ENCODE measurements around the gene LYAR. TPM values are rescaled to one million over a fixed set of nuclear protein-coding genes. Genes with fewer than 3 reads are reported as not detected.

LYAR gene
- total and polyA plus RNA-seq, 4 donors: 3.9 to 5.0 (median 4.6) TPM

DNA sequence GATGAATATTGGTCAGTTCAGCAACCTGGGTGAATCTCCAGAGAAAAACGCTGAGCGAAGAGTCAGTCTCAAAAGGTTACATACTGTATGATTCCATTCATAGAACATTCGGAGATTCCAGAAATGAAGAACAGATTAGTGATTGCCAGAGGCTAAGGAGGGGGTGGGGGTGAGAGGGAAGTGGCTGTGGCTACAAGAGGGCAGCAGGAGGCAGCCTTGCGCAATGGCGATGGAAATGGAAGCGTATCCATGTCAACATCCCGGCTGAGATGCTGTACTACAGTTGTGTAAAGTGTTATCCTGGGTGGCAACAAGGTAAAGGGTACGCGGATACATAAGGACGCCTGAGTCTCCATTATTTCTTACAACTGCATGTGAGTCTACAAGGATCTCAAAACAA, 18.0 kb downstream of the LYAR start:
- peaks cover 3 to 43% (median 18%) of the 10 kb centered on the region in 4 donors for H3K36me3 ChIP-seq (ENCODE audit: control insufficient read depth in 4 of 4, insufficient read depth in 3 of 4, low read depth in 1 of 4, low read length in 3 of 4)
- 79% methylated on average over 10 of the region's 10 CpGs for WGBS

DNA sequence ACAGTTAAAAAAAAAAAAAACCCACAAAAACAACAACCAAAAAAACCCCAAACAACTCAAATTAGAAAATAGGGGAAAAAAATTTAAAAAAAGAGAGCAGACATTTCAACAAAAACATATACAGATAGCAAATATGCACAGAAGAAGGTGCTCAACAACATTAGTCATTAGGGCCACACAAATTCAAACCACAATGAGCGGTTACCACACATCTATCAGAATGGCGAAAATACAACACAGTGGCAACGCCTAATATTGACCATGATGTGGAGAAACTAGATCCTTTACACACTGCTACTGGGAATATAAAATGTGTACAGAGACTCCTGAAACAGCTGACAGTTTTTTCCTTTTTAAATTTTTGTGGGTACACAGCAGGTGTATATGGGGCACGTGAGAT, 19.4 kb downstream of the LYAR start:
- Histone ChIP-seq H3K27me3 (ENCODE audit: control insufficient read depth in 4 of 4, insufficient read depth in 4 of 4, low read length in 3 of 4) (no peaks in the 10 kb centered on the region), H3K4me1 (ENCODE audit: control insufficient read depth in 4 of 4, insufficient read depth in 4 of 4, low read length in 3 of 4) (no peaks in the 10 kb centered on the region), H3K36me3 (ENCODE audit: control insufficient read depth in 4 of 4, insufficient read depth in 3 of 4, low read depth in 1 of 4, low read length in 3 of 4) (peaks cover 3 to 45% (median 18%) of the 10 kb centered on the region in 4 donors), H3K4me3 (ENCODE audit: low read depth in 1 of 3, low read length in 3 of 3) (no peak overlapping the region), H3K9ac (ENCODE audit: low read depth in 1 of 2, low read length in 2 of 2) (no peak overlapping the region), H3K27ac (ENCODE audit: low read depth in 1 of 2, low read length in 2 of 2) (no peak overlapping the region), H3K9me3 (ENCODE audit: control insufficient read depth in 4 of 4, low read length in 3 of 4) (no peaks in the 10 kb centered on the region)
- no peak for DNase-seq (ENCODE audit: low spot score)
- 89% methylated on average over 4 of the region's 4 CpGs for WGBS
- TF ChIP-seq, protein P1, sequence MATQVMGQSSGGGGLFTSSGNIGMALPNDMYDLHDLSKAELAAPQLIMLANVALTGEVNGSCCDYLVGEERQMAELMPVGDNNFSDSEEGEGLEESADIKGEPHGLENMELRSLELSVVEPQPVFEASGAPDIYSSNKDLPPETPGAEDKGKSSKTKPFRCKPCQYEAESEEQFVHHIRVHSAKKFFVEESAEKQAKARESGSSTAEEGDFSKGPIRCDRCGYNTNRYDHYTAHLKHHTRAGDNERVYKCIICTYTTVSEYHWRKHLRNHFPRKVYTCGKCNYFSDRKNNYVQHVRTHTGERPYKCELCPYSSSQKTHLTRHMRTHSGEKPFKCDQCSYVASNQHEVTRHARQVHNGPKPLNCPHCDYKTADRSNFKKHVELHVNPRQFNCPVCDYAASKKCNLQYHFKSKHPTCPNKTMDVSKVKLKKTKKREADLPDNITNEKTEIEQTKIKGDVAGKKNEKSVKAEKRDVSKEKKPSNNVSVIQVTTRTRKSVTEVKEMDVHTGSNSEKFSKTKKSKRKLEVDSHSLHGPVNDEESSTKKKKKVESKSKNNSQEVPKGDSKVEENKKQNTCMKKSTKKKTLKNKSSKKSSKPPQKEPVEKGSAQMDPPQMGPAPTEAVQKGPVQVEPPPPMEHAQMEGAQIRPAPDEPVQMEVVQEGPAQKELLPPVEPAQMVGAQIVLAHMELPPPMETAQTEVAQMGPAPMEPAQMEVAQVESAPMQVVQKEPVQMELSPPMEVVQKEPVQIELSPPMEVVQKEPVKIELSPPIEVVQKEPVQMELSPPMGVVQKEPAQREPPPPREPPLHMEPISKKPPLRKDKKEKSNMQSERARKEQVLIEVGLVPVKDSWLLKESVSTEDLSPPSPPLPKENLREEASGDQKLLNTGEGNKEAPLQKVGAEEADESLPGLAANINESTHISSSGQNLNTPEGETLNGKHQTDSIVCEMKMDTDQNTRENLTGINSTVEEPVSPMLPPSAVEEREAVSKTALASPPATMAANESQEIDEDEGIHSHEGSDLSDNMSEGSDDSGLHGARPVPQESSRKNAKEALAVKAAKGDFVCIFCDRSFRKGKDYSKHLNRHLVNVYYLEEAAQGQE (IDR thresholded peaks at IDR 0.05): no peak
- TF ChIP-seq NR2F2 (IDR thresholded peaks at IDR 0.05): no peak

More for the DNA sequence above, 18.0 kb downstream of the LYAR start:
- Histone ChIP-seq H3K9me3 (ENCODE audit: control insufficient read depth in 4 of 4, low read length in 3 of 4) (no peaks in the 10 kb centered on the region), H3K9ac (ENCODE audit: low read depth in 1 of 2, low read length in 2 of 2) (no peak overlapping the region), H3K4me3 (ENCODE audit: low read depth in 1 of 3, low read length in 3 of 3) (no peak overlapping the region), H3K4me1 (ENCODE audit: control insufficient read depth in 4 of 4, insufficient read depth in 4 of 4, low read length in 3 of 4) (no peaks in the 10 kb centered on the region), H3K27me3 (ENCODE audit: control insufficient read depth in 4 of 4, insufficient read depth in 4 of 4, low read length in 3 of 4) (no peaks in the 10 kb centered on the region), H3K27ac (ENCODE audit: low read depth in 1 of 2, low read length in 2 of 2) (no peak overlapping the region)
- TF ChIP-seq RXRA (IDR thresholded peaks at IDR 0.05): no peak
- no peak for TF ChIP-seq EGR1 (IDR thresholded peaks at IDR 0.05; ENCODE audit: low read depth in 2 of 2)
- DNase-seq (ENCODE audit: low spot score): no peak

DNA sequence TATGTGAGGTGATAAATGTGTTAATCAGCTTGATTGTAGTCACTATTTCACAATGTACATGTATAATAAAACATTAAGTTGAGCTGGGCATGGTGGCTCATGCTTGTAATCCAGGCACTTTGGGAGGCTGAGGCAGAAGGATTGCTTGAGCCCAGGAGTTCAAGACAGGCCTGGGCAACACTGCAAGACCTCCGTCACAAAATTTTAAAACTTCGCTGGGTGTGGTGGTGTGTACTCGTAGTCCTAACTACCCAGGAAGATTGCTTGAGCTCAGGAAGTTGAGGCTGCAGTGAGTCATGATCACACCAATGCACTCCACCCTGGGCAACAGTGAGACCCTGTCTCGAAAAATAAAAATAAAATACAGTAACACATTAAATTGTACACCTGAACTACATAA, 20.1 kb downstream of the LYAR start:
- Histone ChIP-seq H3K4me1 (ENCODE audit: control insufficient read depth in 4 of 4, insufficient read depth in 4 of 4, low read length in 3 of 4) (no peaks in the 10 kb centered on the region), H3K9ac (ENCODE audit: low read depth in 1 of 2, low read length in 2 of 2) (no peak overlapping the region), H3K36me3 (ENCODE audit: control insufficient read depth in 4 of 4, insufficient read depth in 3 of 4, low read depth in 1 of 4, low read length in 3 of 4) (peaks cover 2 to 42% (median 16%) of the 10 kb centered on the region in 4 donors), H3K4me3 (ENCODE audit: low read depth in 1 of 3, low read length in 3 of 3) (no peak overlapping the region), H3K27me3 (ENCODE audit: control insufficient read depth in 4 of 4, insufficient read depth in 4 of 4, low read length in 3 of 4) (no peaks in the 10 kb centered on the region), H3K27ac (ENCODE audit: low read depth in 1 of 2, low read length in 2 of 2) (no peak overlapping the region), H3K9me3 (ENCODE audit: control insufficient read depth in 4 of 4, low read length in 3 of 4) (no peaks in the 10 kb centered on the region)
- DNase-seq (ENCODE audit: low spot score): no peak
- WGBS: 83% methylated on average over 4 of the region's 4 CpGs
- no peak for TF ChIP-seq HNF4G (IDR thresholded peaks at IDR 0.05)
- TF ChIP-seq HNF4A (conservative IDR thresholded peaks at IDR 0.05): no peak
- TF ChIP-seq JUND (IDR thresholded peaks at IDR 0.05): no peak
- no peak for TF ChIP-seq EGR1 (IDR thresholded peaks at IDR 0.05; ENCODE audit: low read depth in 2 of 2)
- no peak for TF ChIP-seq FOXA2 (IDR thresholded peaks at IDR 0.05)
- TF ChIP-seq, protein P2, sequence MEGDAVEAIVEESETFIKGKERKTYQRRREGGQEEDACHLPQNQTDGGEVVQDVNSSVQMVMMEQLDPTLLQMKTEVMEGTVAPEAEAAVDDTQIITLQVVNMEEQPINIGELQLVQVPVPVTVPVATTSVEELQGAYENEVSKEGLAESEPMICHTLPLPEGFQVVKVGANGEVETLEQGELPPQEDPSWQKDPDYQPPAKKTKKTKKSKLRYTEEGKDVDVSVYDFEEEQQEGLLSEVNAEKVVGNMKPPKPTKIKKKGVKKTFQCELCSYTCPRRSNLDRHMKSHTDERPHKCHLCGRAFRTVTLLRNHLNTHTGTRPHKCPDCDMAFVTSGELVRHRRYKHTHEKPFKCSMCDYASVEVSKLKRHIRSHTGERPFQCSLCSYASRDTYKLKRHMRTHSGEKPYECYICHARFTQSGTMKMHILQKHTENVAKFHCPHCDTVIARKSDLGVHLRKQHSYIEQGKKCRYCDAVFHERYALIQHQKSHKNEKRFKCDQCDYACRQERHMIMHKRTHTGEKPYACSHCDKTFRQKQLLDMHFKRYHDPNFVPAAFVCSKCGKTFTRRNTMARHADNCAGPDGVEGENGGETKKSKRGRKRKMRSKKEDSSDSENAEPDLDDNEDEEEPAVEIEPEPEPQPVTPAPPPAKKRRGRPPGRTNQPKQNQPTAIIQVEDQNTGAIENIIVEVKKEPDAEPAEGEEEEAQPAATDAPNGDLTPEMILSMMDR (IDR thresholded peaks at IDR 0.05; ENCODE audit: low read depth, low read length, missing input control): no peak
- TF ChIP-seq, protein P3, sequence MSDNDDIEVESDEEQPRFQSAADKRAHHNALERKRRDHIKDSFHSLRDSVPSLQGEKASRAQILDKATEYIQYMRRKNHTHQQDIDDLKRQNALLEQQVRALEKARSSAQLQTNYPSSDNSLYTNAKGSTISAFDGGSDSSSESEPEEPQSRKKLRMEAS (IDR thresholded peaks at IDR 0.05): no peak
- TF ChIP-seq NR2F2 (IDR thresholded peaks at IDR 0.05): no peak
- TF ChIP-seq GABPA (IDR thresholded peaks at IDR 0.05 in 1 of 2, conservative IDR thresholded peaks at IDR 0.05 in 1 of 2): no peak
- no peak for TF ChIP-seq RAD21 (IDR thresholded peaks at IDR 0.05)
- TF ChIP-seq YY1 (IDR thresholded peaks at IDR 0.05): no peak
- TF ChIP-seq, protein P4, sequence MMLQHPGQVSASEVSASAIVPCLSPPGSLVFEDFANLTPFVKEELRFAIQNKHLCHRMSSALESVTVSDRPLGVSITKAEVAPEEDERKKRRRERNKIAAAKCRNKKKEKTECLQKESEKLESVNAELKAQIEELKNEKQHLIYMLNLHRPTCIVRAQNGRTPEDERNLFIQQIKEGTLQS (IDR thresholded peaks at IDR 0.05): no peak
- TF ChIP-seq RXRA (IDR thresholded peaks at IDR 0.05): no peak
- TF ChIP-seq, protein P5, sequence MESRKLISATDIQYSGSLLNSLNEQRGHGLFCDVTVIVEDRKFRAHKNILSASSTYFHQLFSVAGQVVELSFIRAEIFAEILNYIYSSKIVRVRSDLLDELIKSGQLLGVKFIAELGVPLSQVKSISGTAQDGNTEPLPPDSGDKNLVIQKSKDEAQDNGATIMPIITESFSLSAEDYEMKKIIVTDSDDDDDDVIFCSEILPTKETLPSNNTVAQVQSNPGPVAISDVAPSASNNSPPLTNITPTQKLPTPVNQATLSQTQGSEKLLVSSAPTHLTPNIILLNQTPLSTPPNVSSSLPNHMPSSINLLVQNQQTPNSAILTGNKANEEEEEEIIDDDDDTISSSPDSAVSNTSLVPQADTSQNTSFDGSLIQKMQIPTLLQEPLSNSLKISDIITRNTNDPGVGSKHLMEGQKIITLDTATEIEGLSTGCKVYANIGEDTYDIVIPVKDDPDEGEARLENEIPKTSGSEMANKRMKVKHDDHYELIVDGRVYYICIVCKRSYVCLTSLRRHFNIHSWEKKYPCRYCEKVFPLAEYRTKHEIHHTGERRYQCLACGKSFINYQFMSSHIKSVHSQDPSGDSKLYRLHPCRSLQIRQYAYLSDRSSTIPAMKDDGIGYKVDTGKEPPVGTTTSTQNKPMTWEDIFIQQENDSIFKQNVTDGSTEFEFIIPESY (IDR thresholded peaks at IDR 0.05): no peak
- no peak for TF ChIP-seq TAF1 (conservative IDR thresholded peaks at IDR 0.05)

All from liver (tissue), 9 donors.